Right atrium auricular region (tissue), 2 donors: ENCODE measurements around the gene XIST. TPM values are rescaled to one million over a fixed set of nuclear protein-coding genes. Genes with fewer than 3 reads are reported as not detected.

Experiments used
- DNase-seq: peaks from one replicate; pipeline ENCODE4 v3.0.0-alpha.2; 2019; ENCODE audit warnings: low spot score
- H3K27ac ChIP-seq, 2 donors: fragments of 200-600 bp; sonication (generic); 1 replicate in 1 of 2; 2 replicates in 1 of 2; pipeline ENCODE4 v1.5.1; 2016 to 2019
- H3K27me3 ChIP-seq, 2 donors: fragments of 200-600 bp; sonication (generic); one replicate each; pipeline versions ENCODE4 v1.5.1 to v1.6.0; 2017 to 2019
- H3K36me3 ChIP-seq: fragments of 200-600 bp; sonication (generic); one replicate; pipeline ENCODE4 v1.5.1; 2016
- H3K4me1 ChIP-seq, 2 donors: fragments of 200-600 bp; sonication (generic); one replicate each; pipeline versions ENCODE4 v1.5.1 to v1.6.0; 2017 to 2019
- H3K4me3 ChIP-seq, 2 donors: fragments of 200-600 bp; sonication (generic); 1 replicate in 1 of 2; 2 replicates in 1 of 2; pipeline ENCODE4 v1.5.1; 2017 to 2019; ENCODE audit warnings: mild to moderate bottlenecking in 1 of 2, moderate library complexity in 1 of 2
- H3K9me3 ChIP-seq, 2 donors: fragments of 200-600 bp; sonication (generic); one replicate each; pipeline ENCODE4 v1.5.1; 2019
- total RNA-seq, 2 donors: library from RNA; depleted of rRNA; stranded (reverse); fragments of >200 nt; gene quantifications; one replicate each; pipeline ENCODE4 v1.1.0, GENCODE V29; 2016
- TF ChIP-seq, protein P1 (sequence below), 2 donors: fragments of 200-600 bp; sonication (generic); IDR thresholded peaks; one replicate each; pipeline ENCODE4 v1.5.1; 2019; ENCODE audit warnings: antibody characterized with exemption in 2 of 2

XIST gene
- total RNA-seq, 2 donors from 2014 or later, result 73.0 to 81.0 TPM

- Histone ChIP-seq H3K36me3 (no peaks in the 10 kb centered on the region), H3K27me3 (no peaks in the 10 kb centered on the region), H3K4me1 (no peaks in the 10 kb centered on the region), H3K27ac (no peak overlapping the region), H3K4me3 (no peak overlapping the region), H3K9me3 (no peaks in the 10 kb centered on the region)
- DNase-seq, result no peak
- TF ChIP-seq, protein P1, sequence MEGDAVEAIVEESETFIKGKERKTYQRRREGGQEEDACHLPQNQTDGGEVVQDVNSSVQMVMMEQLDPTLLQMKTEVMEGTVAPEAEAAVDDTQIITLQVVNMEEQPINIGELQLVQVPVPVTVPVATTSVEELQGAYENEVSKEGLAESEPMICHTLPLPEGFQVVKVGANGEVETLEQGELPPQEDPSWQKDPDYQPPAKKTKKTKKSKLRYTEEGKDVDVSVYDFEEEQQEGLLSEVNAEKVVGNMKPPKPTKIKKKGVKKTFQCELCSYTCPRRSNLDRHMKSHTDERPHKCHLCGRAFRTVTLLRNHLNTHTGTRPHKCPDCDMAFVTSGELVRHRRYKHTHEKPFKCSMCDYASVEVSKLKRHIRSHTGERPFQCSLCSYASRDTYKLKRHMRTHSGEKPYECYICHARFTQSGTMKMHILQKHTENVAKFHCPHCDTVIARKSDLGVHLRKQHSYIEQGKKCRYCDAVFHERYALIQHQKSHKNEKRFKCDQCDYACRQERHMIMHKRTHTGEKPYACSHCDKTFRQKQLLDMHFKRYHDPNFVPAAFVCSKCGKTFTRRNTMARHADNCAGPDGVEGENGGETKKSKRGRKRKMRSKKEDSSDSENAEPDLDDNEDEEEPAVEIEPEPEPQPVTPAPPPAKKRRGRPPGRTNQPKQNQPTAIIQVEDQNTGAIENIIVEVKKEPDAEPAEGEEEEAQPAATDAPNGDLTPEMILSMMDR (IDR thresholded peaks at IDR 0.05), result no peak
Measured at GRCh38 chrX:73867144-73867543, 14.6 kb upstream of the XIST start.

DNA sequence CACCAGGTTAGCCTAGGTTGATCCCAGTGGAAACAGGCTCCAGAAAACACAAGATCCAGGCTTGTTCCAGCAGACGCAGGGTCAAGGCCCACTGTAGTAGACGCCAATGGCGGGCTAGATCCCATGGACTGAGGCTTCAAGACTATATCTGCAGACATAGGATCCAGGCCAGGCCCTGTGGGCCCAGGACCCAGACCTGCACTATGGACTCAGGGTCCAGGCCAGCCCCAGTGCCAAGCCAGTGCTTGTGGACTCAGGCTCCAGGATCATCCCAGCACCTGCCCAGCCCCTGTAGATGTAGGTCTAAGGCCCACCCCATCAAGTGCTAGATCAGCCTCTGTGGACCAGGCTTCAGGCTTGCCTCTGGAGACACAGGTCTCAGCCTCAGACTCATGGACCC lies 11.3 kb upstream of the XIST start:
- Histone ChIP-seq H3K4me1 (no peaks in the 10 kb centered on the region), H3K27ac (no peak overlapping the region), H3K9me3 (peaks cover 0 to 15% of the 10 kb centered on the region in 2 donors), H3K27me3 (no peaks in the 10 kb centered on the region), H3K4me3 (no peak overlapping the region), H3K36me3 (no peaks in the 10 kb centered on the region)
- peak; percentile 50 for DNase-seq
- TF ChIP-seq, protein P1 (IDR thresholded peaks at IDR 0.05), result no peak

DNA sequence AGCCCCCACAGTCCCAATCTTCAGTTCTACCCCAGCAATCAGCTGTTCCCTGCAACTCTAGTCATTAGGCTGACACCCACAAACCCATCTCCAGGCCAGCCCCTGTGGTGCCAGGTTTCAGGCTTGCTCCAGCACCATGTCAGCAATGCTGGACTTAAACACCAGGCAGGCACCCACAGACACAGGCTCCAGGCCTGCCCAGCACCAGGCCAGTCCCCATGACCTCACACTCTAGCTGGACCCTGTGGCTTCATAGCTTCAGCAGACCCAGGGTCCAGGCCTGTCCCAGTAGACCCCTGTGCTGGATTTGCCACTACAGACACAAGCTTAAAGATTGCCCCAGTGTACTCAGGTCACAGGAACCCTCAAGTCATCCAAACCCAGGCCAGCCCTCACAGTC lies 10.8 kb upstream of the XIST start:
- H3K9me3 ChIP-seq, result peaks cover 0 to 15% of the 10 kb centered on the region in 2 donors

DNA sequence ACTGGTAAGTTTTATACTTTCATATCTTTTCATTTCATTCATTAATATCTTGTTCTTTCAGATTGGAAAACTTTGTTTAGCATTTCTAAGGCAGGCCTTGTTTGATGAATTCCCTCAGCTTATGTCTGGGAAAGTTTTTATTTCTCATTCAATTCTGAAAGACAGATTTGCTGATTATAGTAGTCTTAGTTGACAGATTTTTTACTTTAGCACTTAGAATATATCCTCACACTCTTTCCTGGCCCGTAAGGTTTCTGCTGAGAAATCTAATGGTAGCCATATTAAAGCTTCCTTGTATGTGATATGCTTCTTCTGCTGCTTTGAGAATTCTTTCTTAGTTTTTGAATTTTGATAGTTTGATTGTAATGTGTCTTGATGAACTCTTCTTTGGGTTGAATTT lies 7.1 kb upstream of the XIST start:
- Histone ChIP-seq H3K4me1 (no peaks in the 10 kb centered on the region), H3K27me3 (no peaks in the 10 kb centered on the region), H3K36me3 (no peaks in the 10 kb centered on the region), H3K4me3 (no peak overlapping the region), H3K27ac (no peak overlapping the region), H3K9me3 (peaks cover 0 to 15% of the 10 kb centered on the region in 2 donors)
- no peak for DNase-seq
- TF ChIP-seq, protein P1 (IDR thresholded peaks at IDR 0.05), result no peak

More for the DNA sequence above, 10.8 kb upstream of the XIST start:
- H3K27ac ChIP-seq, result no peak overlapping the region
- H3K4me1 ChIP-seq, result no peaks in the 10 kb centered on the region
- DNase-seq, result no peak
- H3K36me3 ChIP-seq, result no peaks in the 10 kb centered on the region
- no peaks in the 10 kb centered on the region for H3K27me3 ChIP-seq
- TF ChIP-seq, protein P1 (IDR thresholded peaks at IDR 0.05), result no peak
- no peak overlapping the region for H3K4me3 ChIP-seq

GRCh38 chrX:73855546-73855945 lies 3.0 kb upstream of the XIST start:
- Histone ChIP-seq H3K36me3 (no peaks in the 10 kb centered on the region), H3K4me3 (no peak overlapping the region), H3K27ac (no peak overlapping the region), H3K9me3 (peaks cover 0 to 15% of the 10 kb centered on the region in 2 donors), H3K4me1 (no peaks in the 10 kb centered on the region), H3K27me3 (no peaks in the 10 kb centered on the region)
- TF ChIP-seq, protein P1 (IDR thresholded peaks at IDR 0.05), result peak; percentile 59 to 88
- peak; percentile 84 for DNase-seq

DNA sequence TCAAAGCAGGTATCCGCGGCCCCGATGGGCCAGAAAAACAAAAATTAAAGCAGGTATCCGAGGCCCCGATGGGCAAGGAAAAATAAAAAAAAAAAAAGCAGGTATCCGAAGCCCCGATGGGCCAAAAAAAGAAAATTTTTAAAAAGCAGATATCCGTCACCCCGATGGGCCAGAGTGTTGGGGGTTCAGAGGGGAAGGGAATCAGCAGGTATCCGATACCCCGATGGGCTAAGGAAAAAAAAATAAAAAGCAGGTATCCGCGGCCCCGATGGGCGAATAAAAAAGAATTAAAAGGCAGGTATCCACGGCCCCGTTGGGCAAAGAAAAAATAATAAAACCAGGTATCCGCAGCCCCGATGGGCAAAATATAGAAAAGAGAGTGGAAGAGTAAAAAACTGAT lies 492 bp downstream of the XIST start:
- Histone ChIP-seq H3K27ac (peak overlapping the region; percentile 85 to 86), H3K4me3 (peak overlapping the region; percentile 56 to 66), H3K27me3 (no peaks in the 10 kb centered on the region), H3K36me3 (no peaks in the 10 kb centered on the region), H3K4me1 (peaks cover 0 to 18% of the 10 kb centered on the region in 2 donors), H3K9me3 (no peaks in the 10 kb centered on the region)
- DNase-seq, result no peak
- TF ChIP-seq, protein P1 (IDR thresholded peaks at IDR 0.05), result no peak
